Mesendoderm (in vitro differentiated cells): Measurements from ENCODE around the gene SIX5.
"Not testable (repeated sequence)": the region's sequence is repeated elsewhere in the genome, so short reads cannot be mapped to it uniquely, and the experiment has no call there.

ENCODE experiments used
- DNase-seq: peaks from one replicate; pipeline ENCODE4 v3.0.0; 2013
- H2AK5ac ChIP-seq: 2 replicates; pipeline ENCODE4 v1.6.1; 2013; ENCODE audit warnings: low read length, inconsistent platforms
- H2BK120ac ChIP-seq: 2 replicates; pipeline ENCODE4 v1.6.1; 2013; ENCODE audit warnings: low read depth, mild to moderate bottlenecking, low read length, moderate library complexity, mixed read lengths
- H2BK15ac ChIP-seq: replicated peaks from 2 replicates; pipeline ENCODE4 v1.6.1; 2013; ENCODE audit warnings: low read depth, mild to moderate bottlenecking, moderate library complexity
- H2BK5ac ChIP-seq: 2 replicates; pipeline ENCODE4 v1.6.1; 2013; ENCODE audit warnings: low read length, inconsistent platforms
- H3K18ac ChIP-seq: 2 replicates; pipeline ENCODE4 v1.6.1; 2013; ENCODE audit warnings: mild to moderate bottlenecking, low read length, mixed read lengths
- H3K23ac ChIP-seq: one replicate; pipeline ENCODE4 v1.6.1; 2013; ENCODE audit warnings: low read length
- H3K27ac ChIP-seq: 2 replicates; pipeline ENCODE4 v1.5.1; 2013; ENCODE audit warnings: low read depth, mild to moderate bottlenecking, inconsistent platforms, low read length, moderate library complexity
- H3K27me3 ChIP-seq: 2 replicates; pipeline ENCODE4 v1.6.1; 2013; ENCODE audit warnings: low read length, control low read depth, mild to moderate bottlenecking, inconsistent platforms; ENCODE audit not compliant: insufficient read depth, poor library complexity
- H3K36me3 ChIP-seq: 2 replicates; pipeline ENCODE4 v1.6.1; 2013; ENCODE audit warnings: low read length, inconsistent platforms; ENCODE audit not compliant: control insufficient read depth, insufficient read depth
- H3K4ac ChIP-seq: one replicate; pipeline ENCODE4 v1.6.1; 2013; ENCODE audit warnings: low read depth, mild to moderate bottlenecking, low read length, moderate library complexity
- H3K4me1 ChIP-seq: 2 replicates; pipeline ENCODE4 v1.6.1; 2013; ENCODE audit warnings: low read depth, low read length, inconsistent platforms; ENCODE audit not compliant: control insufficient read depth
- H3K4me2 ChIP-seq: 2 replicates; pipeline ENCODE4 v1.6.1; 2013; ENCODE audit warnings: low read length
- H3K4me3 ChIP-seq: 2 replicates; pipeline ENCODE4 v1.5.1; 2013; ENCODE audit warnings: mild to moderate bottlenecking, low read length
- H3K56ac ChIP-seq: one replicate; pipeline ENCODE4 v1.6.1; 2013; ENCODE audit warnings: low read length
- H3K79me1 ChIP-seq: 2 replicates; pipeline ENCODE4 v1.6.1; 2013; ENCODE audit warnings: low read length, inconsistent platforms
- H3K79me2 ChIP-seq: 2 replicates; pipeline ENCODE4 v1.6.1; 2013; ENCODE audit warnings: mild to moderate bottlenecking, low read length; ENCODE audit not compliant: control insufficient read depth, insufficient read depth
- H3K9ac ChIP-seq: 2 replicates; pipeline ENCODE4 v1.6.1; 2013; ENCODE audit warnings: low read length, inconsistent platforms
- H4K5ac ChIP-seq: one replicate; pipeline ENCODE4 v1.6.1; 2013; ENCODE audit warnings: low read length
- H4K8ac ChIP-seq: one replicate; pipeline ENCODE4 v1.6.1; 2013; ENCODE audit warnings: low read depth, mild to moderate bottlenecking, control low read depth, low read length, moderate library complexity
- WGBS: extraction: QIAGEN DNeasy Blood & Tissue Kit; methylation state at CpG from one replicate; pipeline ENCODE4 v1.1.7; 2013; ENCODE audit warnings: low lambda C conversion rate, missing lambda C conversion rate; ENCODE audit not compliant: insufficient coverage; ENCODE audit errors: extremely low coverage; 5-methylcytosine and 5-hydroxymethylcytosine counted together

SIX5 gene

GRCh38 chr19:45720065-45720464 is 49.0 kb downstream of the SIX5 start:
- not testable (repeated sequence) for DNase-seq, H2BK120ac ChIP-seq, H4K8ac ChIP-seq, H3K23ac ChIP-seq, H2AK5ac ChIP-seq, H3K27ac ChIP-seq, H2BK15ac ChIP-seq, H3K4me2 ChIP-seq, H3K27me3 ChIP-seq, H2BK5ac ChIP-seq, H3K4me1 ChIP-seq, H3K18ac ChIP-seq, H3K4me3 ChIP-seq, H3K36me3 ChIP-seq, H3K4ac ChIP-seq, H4K5ac ChIP-seq, H3K9ac ChIP-seq, H3K79me1 ChIP-seq, H3K56ac ChIP-seq
- H3K79me2 ChIP-seq: peaks cover 18% of the 10 kb centered on the region
- no CpG with 5 or more reads among the region's 11 CpGs for WGBS

- H3K23ac ChIP-seq: peak overlapping the region; percentile 30
- H3K79me2 ChIP-seq: peaks cover 29% of the 10 kb centered on the region
- peak overlapping the region; percentile 76 for H3K27ac ChIP-seq
- peak overlapping the region; percentile 85 for H3K9ac ChIP-seq
- peak overlapping the region; percentile 66 for H2AK5ac ChIP-seq
- peak overlapping the region; percentile 44 for H3K4me3 ChIP-seq
- H4K5ac ChIP-seq: no peak overlapping the region
- H3K36me3 ChIP-seq: peaks cover 2% of the 10 kb centered on the region
- H3K56ac ChIP-seq: peak overlapping the region; percentile 90
- H2BK120ac ChIP-seq: no peak overlapping the region
- peak overlapping the region; percentile 86 for H3K4me2 ChIP-seq
- peak overlapping the region; percentile 85 for H2BK5ac ChIP-seq
- no peak overlapping the region for H2BK15ac ChIP-seq
- peaks cover 18% of the 10 kb centered on the region for H3K79me1 ChIP-seq
- WGBS: no CpG with 5 or more reads among the region's 12 CpGs
- H4K8ac ChIP-seq: no peak overlapping the region
- no peak overlapping the region for H3K4ac ChIP-seq
- no peaks in the 10 kb centered on the region for H3K27me3 ChIP-seq
- no peaks in the 10 kb centered on the region for H3K4me1 ChIP-seq
- peak overlapping the region; percentile 6 for H3K18ac ChIP-seq
- DNase-seq: no peak
Observed at GRCh38 chr19:45717983-45718650, 50.9 kb downstream of the SIX5 start.

GRCh38 chr19:45717131-45717982 is 51.7 kb downstream of the SIX5 start:
- Histone ChIP-seq H3K4ac (no peak overlapping the region), H2BK5ac (peak overlapping the region; percentile 85), H2BK15ac (no peak overlapping the region), H3K4me2 (peak overlapping the region; percentile 99), H2BK120ac (no peak overlapping the region), H3K79me1 (peaks cover 18% of the 10 kb centered on the region), H3K4me3 (peak overlapping the region; percentile 64), H3K27ac (peak overlapping the region; percentile 76), H4K8ac (no peak overlapping the region), H3K23ac (peak overlapping the region; percentile 30), H3K4me1 (no peaks in the 10 kb centered on the region), H3K79me2 (peaks cover 30% of the 10 kb centered on the region), H3K36me3 (peaks cover 2% of the 10 kb centered on the region), H4K5ac (no peak overlapping the region), H2AK5ac (peak overlapping the region; percentile 87), H3K18ac (peak overlapping the region; percentile 40), H3K56ac (peak overlapping the region; percentile 94), H3K9ac (peak overlapping the region; percentile 94), H3K27me3 (no peaks in the 10 kb centered on the region)
- DNase-seq: peak; percentile 100
- WGBS: no CpG with 5 or more reads among the region's 51 CpGs

GRCh38 chr19:45716359-45717130 is 52.5 kb downstream of the SIX5 start:
- H3K79me2 ChIP-seq: peaks cover 30% of the 10 kb centered on the region
- peak overlapping the region; percentile 94 for H3K56ac ChIP-seq
- no peak overlapping the region for H3K27ac ChIP-seq
- H3K36me3 ChIP-seq: peaks cover 2% of the 10 kb centered on the region
- H4K5ac ChIP-seq: no peak overlapping the region
- no peak overlapping the region for H2BK120ac ChIP-seq
- no peak overlapping the region for H3K23ac ChIP-seq
- no peaks in the 10 kb centered on the region for H3K27me3 ChIP-seq
- WGBS: no CpG with 5 or more reads among the region's 24 CpGs
- no peak overlapping the region for H2BK15ac ChIP-seq
- no peak overlapping the region for H3K4ac ChIP-seq
- H2BK5ac ChIP-seq: peak overlapping the region; percentile 64
- peak overlapping the region; percentile 87 for H2AK5ac ChIP-seq
- peak overlapping the region; percentile 99 for H3K4me2 ChIP-seq
- peak; percentile 50 for DNase-seq
- peak overlapping the region; percentile 40 for H3K18ac ChIP-seq
- no peak overlapping the region for H4K8ac ChIP-seq
- H3K9ac ChIP-seq: peak overlapping the region; percentile 94
- H3K79me1 ChIP-seq: peaks cover 17% of the 10 kb centered on the region
- peak overlapping the region; percentile 64 for H3K4me3 ChIP-seq
- no peaks in the 10 kb centered on the region for H3K4me1 ChIP-seq

GRCh38 chr19:45715139-45715538 is 53.9 kb downstream of the SIX5 start:
- Histone ChIP-seq H2BK5ac (no peak overlapping the region), H2BK120ac (no peak overlapping the region), H3K79me2 (peaks cover 30% of the 10 kb centered on the region), H3K36me3 (peaks cover 2% of the 10 kb centered on the region), H3K27ac (no peak overlapping the region), H3K79me1 (peaks cover 17% of the 10 kb centered on the region), H3K23ac (no peak overlapping the region), H4K8ac (no peak overlapping the region), H3K4me2 (no peak overlapping the region), H3K9ac (peak overlapping the region; percentile 27), H3K4ac (no peak overlapping the region), H2BK15ac (no peak overlapping the region), H3K56ac (peak overlapping the region; percentile 34), H3K18ac (no peak overlapping the region), H3K27me3 (no peaks in the 10 kb centered on the region), H4K5ac (no peak overlapping the region), H2AK5ac (no peak overlapping the region), H3K4me3 (no peak overlapping the region), H3K4me1 (no peaks in the 10 kb centered on the region)
- no CpG with 5 or more reads among the region's 3 CpGs for WGBS
- no peak for DNase-seq
